ENCODE results near the gene ZNF71. TPM values are rescaled to one million over a fixed set of nuclear protein-coding genes. Genes with fewer than 3 reads are reported as not detected.

The ZNF71 gene
- total RNA-seq = 8.1 TPM

DNA sequence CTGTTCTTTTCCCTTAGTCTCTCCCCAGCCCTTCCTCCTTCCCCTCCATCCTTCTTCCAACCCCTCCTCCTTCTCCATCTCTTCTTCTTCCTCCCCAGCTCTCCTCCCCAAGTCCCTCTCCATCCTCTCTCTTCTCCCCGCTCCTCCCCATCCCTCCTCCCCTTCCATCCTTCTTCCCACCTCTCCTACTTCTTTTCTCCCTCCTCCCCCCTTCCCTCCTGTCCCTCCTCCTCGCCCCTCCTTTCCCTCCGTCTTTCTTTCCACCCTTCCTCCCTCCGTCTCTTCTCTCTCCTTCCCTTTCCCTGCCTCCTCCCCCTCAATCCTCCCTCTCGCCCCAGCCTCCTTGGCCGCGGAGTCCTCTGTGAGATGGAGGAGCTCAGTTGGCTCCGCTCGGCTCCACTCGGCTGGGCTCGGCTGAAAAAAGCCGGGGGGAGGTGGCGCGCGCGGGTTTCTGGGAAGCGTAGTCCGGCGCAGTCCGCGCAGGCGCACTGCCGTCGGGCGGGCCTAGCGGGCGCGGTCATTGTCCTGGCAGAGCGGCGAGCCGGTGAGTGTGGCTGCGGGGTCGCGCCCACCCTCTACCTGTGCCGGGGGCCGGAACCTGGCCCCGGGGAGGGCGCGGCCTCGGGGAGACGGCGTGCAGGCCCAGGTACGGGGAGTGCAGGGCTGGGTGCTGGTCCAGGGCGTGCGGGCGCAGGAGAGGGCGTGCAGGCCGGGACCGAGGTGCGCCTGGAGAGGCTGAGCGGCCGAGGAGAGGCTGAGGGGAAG lies at the start of gene ZNF71:
Gene ZNF71, plus strand, starts transcription at position 520 of the 765 bp plus-strand sequence. CDS start 6,257 bp downstream, outside the sequence.
- peak; percentile 89 for DNase-seq (ENCODE audit: low spot score)

DNA sequence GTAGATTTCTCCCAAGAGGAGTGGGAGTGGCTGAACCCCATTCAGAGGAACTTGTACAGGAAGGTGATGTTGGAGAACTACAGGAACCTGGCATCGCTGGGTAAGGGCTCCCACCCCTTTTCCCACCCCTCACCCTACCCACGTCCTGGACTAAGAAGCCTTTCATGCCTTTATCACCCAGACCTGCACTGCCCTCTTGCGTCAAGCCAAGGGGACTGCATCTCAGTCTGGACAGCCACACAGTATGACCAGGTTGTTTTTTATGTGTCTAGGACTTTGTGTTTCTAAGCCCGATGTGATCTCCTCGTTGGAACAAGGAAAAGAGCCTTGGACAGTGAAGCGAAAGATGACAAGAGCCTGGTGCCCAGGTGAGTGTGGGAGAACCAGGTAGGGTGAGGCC lies 47.6 kb upstream of the ZNF71 start:
- no peak for DNase-seq (ENCODE audit: low spot score)

DNA sequence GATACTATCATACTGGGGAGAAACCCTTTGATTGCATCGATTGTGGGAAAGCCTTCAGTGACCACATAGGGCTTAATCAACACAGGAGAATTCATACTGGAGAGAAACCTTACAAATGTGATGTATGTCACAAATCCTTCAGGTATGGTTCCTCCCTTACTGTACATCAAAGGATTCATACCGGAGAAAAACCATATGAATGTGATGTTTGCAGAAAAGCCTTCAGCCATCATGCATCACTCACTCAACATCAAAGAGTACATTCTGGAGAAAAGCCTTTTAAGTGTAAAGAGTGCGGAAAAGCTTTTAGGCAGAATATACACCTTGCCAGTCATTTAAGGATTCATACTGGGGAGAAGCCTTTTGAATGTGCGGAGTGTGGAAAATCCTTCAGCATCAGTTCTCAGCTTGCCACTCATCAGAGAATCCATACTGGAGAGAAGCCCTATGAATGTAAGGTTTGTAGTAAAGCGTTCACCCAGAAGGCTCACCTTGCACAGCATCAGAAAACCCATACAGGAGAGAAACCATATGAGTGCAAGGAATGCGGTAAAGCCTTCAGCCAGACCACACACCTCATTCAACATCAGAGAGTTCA lies 40.7 kb upstream of the ZNF71 start:
- no peak for DNase-seq (ENCODE audit: low spot score)

DNA sequence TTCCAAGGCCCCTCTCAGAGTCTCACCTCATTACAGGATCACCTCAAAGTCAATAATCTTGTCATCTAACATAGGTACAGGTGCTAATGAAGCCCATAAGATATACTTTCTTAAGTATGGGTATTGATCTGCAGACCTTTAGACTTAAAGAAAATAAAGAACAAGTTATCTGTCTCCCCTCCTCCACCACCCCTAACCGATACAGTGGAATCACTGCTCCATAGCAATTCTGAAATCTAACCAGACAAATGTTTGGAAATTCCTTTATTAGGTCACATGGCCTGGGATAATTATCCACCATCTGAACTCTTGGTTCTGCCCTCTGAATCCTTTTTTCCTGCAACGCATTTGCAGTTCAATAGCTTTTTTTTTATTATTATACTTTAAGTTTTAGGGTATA lies 32.3 kb upstream of the ZNF71 start:
- no peak for DNase-seq (ENCODE audit: low spot score)

DNA sequence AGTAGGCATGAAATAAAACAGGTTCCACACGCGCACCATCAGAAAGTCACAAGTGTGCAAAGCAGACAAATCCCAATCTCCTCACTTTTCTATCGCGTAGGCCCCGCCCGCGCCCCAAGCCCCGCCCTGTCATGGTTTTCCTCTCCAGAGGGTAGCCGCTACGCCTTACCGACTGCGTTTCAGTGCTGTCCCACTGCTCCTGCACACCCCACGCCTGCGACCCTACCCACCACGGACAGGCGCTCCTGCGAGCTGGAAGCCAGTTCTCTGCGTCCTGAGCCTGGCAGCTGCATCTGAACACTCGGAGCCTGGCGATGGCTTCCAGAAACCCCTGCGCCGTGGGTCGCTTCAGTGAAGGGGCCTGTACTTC lies 28.2 kb upstream of the ZNF71 start:
- peak; percentile 19 for DNase-seq (ENCODE audit: low spot score)

DNA sequence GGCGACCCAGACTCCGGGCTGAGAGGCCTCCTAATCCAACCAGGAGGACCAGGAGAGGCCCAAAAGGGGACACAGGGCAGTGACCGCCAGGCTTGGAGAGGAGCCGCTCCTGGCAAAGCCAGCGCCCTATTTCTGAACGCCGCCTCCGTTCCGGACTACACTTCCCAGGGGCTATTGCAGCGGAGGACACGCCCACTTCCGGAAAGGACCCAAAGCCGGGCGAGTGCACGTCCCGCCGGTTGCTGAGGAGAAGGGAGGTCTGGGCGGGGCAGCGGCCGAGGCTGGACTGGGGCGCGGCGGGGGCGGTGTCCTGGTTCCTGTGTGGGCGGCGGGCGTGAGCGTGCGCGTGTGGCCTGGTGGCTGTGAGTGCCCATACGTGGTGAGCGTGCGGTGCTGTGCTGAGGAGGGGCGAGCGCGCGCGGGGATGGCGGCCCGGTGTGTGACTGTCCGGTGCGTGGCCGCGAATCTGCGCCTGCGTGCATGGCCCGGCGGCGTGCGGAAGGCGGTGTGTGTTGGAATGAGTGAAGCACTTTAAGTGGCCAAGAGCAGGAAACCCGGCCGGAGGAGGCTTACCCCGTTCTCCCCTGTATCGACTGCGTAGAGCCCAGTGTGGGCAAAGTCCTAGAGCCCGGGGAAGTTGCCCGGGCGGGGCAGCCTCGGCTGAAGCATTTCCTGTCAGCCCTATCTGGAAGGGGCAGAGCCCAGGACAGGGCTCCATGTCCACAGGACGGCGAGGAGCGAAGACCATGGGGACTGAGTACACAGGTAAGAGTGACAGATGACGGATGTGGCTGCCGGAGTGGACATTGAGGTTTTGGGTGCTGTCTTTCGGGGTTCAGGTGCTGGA lies 27.6 kb upstream of the ZNF71 start, which contains the start of gene ZNF470:
Gene ZNF470, plus strand, starts transcription at position 195 of the 847 bp plus-strand sequence. CDS start 2,844 bp downstream, outside the sequence.
- DNase-seq (ENCODE audit: low spot score) = peak; percentile 96

DNA sequence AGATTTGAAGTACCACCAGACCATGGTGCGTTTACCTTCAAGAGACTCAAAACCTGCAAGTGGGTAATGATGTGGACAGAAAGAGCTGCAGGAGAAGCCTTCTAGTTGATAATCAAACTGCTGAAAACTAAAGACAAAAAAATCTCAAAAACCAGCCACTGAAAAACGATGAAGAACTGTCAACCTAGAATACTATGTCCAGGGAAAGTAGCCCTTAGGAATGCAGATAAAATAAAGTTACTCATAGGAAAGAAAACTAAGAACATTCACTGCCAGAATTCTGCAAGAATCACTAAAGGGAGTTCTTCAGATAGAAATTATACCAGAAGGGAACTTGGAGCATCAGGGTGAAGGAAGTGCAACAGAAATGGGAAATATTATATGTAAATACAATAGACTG lies 22.5 kb upstream of the ZNF71 start:
- no peak for DNase-seq (ENCODE audit: low spot score)

DNA sequence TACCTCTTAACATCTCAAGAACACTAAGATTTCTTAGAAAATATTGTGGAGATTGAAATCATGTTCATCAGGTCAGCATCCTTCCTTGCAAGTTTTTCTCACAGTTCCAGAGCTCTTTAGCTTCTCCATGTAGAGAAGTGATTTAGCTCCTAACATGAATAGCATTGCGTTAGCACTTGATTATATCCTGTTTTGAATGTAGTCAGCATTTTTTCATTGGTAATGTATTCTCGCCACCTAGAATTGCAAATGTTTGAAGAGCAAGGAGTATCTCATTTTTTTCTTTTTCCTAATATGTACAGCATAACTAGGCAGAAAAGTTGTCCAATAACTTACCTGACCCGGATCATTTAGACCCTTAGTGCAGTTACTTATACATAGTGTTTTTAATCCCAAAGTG lies 21.2 kb upstream of the ZNF71 start:
- DNase-seq (ENCODE audit: low spot score) = no peak

DNA sequence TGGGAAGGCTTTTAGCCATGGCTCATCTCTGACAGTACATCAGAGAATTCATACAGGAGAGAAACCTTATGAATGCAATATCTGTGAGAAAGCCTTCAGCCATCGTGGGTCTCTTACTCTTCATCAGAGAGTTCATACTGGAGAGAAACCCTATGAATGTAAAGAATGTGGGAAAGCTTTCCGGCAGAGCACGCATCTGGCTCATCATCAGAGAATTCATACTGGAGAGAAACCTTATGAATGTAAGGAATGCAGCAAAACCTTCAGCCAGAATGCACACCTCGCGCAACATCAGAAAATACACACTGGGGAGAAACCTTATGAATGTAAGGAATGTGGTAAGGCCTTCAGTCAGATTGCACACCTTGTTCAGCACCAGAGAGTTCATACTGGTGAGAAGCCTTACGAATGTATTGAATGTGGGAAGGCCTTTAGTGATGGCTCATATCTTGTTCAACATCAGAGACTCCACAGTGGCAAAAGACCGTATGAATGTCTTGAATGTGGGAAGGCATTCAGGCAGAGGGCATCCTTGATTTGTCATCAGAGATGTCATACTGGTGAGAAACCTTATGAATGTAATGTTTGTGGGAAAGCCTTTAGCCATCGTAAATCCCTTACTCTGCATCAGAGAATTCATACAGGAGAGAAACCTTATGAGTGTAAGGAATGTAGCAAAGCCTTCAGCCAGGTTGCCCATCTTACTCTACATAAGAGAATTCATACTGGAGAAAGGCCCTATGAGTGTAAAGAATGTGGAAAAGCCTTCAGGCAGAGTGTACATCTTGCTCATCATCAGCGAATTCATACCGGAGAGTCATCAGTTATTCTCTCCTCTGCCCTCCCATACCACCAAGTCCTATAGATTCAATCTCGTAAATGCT lies 17.1 kb upstream of the ZNF71 start:
- DNase-seq (ENCODE audit: low spot score) = no peak

DNA sequence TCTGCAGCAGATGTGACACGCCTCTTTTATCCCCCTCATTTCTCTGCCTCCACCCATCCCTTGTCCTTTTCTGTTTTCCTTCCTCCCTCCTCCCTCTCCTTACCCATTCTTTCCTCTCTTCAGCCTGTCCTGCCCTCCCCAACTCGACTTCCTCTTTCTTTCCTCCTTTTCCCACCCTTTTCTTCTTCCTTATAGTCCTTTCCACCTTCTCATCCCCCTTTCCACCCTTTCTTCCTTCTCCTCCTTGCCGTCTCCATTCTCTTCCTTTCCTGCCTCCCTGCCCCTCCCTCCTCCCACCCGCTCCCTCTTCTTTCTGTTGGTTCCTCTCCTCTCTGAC lies 688 bp upstream of the ZNF71 start:
- no peak for DNase-seq (ENCODE audit: low spot score)

DNA sequence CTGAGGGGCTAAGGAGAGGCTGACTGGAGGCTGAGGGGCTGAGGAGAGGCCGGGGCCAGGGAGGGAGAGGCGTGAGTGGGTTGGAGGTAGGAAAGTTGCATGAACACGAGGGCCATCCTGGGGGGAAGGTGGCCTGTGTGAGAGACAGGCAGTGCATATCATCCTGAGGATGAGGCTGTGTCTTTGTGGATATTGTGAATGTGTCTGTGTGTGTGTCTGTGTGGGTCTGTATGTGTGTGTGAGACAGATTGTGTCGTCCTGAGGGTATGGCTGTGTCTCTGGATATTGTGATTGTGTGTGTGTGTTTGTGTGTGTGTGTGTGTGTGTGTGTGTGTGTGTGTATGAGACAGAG lies 422 bp downstream of the ZNF71 start:
- DNase-seq (ENCODE audit: low spot score) = no peak

DNA sequence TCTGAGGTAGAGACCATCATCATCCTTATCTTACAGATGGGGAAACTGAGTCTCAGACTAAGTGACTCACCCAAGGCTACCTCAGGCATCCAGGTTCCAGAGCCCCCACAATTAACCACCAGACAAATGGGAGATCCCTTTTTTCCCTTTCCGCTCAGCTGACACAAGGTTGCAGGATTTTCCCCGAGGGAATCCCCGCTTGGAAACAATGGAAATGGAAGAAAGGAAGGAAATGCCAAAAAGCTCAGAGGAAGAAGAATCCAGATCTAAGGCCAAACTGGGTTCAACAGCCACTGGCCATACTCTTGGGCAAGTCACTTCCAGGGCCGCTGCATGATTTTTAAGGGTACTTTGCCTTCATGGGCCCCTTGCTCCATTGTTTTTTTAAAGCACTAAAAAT lies 1.6 kb downstream of the ZNF71 start:
- no peak for DNase-seq (ENCODE audit: low spot score)

DNA sequence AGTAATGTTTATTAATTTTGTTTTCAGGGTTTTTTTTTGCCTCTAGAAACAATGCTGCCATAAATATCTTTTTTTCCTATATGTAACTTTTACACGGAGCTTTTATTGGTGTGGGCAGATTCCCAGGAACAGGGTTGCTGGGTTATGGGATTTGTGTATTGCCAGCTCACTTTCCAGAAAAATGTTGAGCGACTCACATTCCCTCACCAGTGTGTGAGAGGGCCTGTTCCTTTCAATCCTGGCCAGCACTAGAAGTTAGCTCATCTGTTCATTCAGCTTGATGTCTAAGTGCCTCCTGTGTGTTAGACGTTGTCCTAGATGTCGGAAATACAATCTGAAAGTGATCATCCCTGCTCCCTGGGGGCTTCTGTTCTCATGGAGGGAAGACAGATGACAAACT lies 2.6 kb downstream of the ZNF71 start:
- DNase-seq (ENCODE audit: low spot score) = no peak

DNA sequence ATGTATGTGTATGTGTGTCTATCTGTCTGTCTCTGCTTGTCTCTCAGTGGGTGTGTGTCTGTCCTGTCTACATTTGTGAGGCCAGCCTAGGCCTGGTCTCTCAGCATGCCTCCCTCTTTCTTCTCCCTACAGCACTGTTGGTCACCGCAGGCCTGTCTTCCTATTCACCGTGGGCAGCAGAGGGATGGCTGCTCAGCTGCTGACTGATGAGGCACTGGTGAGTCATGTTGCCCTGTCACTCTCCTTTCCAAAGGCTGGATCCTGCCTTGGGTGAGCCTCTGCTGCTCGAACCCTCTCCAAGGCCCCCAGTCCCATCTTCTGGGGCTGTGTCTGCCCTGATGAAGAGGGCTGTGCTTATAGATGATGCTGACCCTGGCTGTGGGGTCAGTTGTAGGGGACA lies 6.3 kb downstream of the ZNF71 start:
- DNase-seq (ENCODE audit: low spot score) = no peak

DNA sequence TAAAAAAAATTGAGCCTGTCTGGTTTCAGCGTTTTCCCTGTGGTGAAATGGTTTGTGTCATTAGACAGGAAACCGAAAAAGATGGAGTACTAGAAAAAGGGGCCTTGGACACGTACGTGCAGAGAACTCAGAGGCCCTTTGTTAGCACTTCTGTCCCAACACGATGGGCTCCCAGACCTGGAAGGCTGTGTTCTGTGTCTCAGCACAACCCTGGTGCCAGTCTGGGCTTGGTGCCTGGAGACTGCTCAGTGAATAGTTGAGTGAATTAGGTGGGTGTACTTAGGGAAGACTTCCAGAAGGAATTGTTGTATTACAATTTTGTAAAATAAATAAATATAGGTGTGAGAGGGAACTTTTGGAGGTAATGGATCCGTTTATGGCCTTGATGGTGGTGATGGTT lies 8.7 kb downstream of the ZNF71 start:
- no peak for DNase-seq (ENCODE audit: low spot score)

DNA sequence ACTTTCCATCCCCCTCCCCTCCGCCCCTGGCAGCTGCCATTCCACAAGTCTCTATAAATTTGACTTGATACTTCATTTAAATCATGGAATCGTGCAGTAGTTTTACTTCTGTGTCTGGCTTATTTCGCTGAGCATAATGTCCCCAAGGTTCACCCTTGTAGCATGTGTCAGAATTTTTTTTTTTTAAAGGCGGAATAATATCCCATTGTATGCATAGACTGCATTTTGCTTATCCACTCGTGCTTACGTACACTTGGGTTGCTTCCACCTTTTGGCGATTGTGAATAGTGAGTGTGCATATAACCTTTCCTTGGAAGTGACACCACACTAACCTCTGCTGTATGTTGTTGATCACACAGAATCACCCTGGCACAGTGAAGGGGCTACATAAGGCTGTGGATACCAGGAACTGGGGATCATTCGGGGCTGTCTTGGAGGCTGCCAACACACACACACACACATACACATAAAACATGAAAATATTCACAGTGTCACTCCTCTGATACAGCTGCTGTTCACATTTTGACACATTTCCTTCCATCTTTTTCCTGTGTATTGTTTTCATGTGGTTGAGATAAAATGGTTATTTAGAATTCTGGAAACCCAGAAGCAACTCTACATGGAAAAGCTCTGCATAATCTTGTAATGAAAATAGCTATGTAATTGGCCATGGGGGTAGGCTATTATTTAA lies 13.3 kb downstream of the ZNF71 start:
- no peak for DNase-seq (ENCODE audit: low spot score)

DNA sequence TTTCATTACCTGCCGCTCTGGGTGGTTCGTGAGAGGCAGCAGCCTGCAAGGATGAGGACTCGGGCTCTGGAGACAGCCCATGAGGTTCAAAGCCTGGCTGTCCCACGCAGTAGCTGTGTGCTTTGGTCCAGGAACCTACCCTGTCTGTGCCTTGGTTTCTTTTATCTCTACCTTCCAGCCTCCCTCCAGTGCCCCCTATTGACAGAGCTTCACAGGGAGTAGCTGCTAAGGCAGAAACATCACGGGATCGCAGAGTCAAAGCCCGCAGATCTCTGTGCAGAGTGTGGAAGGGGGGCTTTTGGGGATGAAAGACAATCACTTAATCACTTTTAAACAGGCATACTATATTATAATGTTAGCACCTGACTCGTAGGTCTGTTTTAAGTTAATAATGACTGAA lies 16.2 kb downstream of the ZNF71 start:
- no peak for DNase-seq (ENCODE audit: low spot score)

DNA sequence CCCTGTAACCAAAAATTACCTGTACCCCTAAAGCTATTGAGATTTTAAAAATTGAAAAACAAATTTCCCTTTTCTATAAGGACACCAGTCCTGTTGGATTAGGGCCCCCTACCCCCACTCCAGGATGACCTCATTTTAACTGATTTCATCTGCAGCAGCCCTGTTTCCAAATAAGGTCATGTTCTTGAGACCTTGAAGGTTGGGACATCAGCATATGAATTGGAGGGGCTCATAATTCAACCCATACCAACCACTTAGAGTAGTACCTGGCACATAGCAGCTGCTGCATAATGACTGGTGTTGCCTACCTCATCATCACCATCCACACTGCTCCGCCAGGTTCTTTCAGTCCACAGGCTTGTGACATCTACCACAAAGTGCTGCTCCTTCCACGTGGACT lies 17.6 kb downstream of the ZNF71 start:
- DNase-seq (ENCODE audit: low spot score) = no peak

DNA sequence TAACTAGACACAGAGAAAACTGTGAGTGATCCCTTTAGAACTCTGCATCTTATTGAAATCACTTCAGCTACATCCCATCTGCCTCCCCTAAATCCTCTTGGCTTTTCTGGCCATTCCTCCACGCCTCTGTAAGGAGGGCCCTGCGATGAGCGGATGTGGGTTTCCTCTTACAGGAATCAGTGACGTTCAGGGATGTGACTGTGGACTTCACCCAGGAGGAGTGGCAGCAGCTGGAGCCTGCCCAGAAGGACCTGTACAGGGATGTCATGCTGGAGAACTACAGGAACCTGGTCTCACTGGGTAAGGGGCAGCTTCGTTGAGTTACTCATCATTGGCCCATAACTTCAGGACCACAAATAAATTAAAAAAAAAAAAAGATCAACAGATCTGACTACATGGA lies 18.5 kb downstream of the ZNF71 start:
- no peak for DNase-seq (ENCODE audit: low spot score)

DNA sequence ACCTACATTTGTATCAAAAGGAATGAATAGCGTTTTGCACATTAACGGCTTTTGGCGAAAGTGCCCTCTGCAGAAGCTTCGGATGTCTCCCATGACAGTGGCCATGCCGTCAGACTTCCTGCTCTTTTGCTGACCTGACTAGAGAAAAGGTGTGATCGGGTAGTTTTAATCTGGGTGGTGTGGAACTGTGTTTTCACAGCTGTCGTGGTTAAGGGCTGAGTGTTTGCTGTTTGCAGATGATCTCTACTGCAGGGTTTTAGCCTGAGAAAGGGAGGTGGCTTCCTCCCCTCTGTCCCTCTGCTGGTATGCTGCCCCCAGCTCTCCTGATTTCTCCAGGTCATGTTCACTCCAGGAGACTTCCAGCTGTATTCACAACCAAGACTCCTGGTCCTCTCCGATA lies 22.4 kb downstream of the ZNF71 start:
- DNase-seq (ENCODE audit: low spot score) = no peak

DNA sequence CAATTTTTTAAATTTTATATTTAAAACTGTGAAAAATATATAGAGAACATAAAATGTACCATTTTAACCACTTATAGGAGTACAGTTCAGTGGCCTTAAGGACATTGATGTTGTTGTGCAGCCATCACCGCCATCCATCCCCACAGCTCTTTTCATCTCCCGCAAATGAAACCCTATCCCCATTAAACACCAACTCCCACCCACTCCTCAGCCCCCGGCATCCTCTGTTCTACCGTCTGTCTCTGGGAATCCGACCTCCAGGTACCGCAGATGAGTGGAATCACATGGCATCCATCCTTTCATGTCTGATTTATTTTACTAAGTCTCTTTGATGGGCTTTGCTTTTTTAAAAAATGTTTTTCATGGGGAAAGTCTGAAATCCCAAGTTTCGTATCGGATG lies 24.0 kb downstream of the ZNF71 start:
- DNase-seq (ENCODE audit: low spot score) = no peak
